ENCODE results near the gene KLHL40.
A peak's percentile ranks its signal among the peaks of the same experiment; 100 is the strongest.

Gene KLHL40

GRCh38 chr3:42698911-42699230 lies 13.5 kb downstream of the KLHL40 start:
- Mint-ChIP-seq H3K4me1 (ENCODE audit: low read depth) (peaks cover 7% of the 10 kb centered on the region), H3K27ac (no peak overlapping the region), H3K4me3 (no peak overlapping the region), H3K36me3 (ENCODE audit: low read depth) (no peaks in the 10 kb centered on the region), H3K9me3 (no peaks in the 10 kb centered on the region), H3K27me3 (peaks cover 13% of the 10 kb centered on the region)
- peak; percentile 29 for DNase-seq

- Mint-ChIP-seq H3K4me1 (ENCODE audit: low read depth) (peaks cover 7% of the 10 kb centered on the region), H3K27me3 (peaks cover 13% of the 10 kb centered on the region)
Measured at GRCh38 chr3:42699511-42699971, 14.2 kb downstream of the KLHL40 start.

GRCh38 chr3:42700366-42701288 lies 15.3 kb downstream of the KLHL40 start:
- Mint-ChIP-seq H3K4me1 (ENCODE audit: low read depth) (peaks cover 7% of the 10 kb centered on the region), H3K4me3 (no peak overlapping the region), H3K27ac (no peak overlapping the region), H3K9me3 (no peaks in the 10 kb centered on the region), H3K36me3 (ENCODE audit: low read depth) (no peaks in the 10 kb centered on the region), H3K27me3 (peaks cover 13% of the 10 kb centered on the region)
- no peak for DNase-seq

More at GRCh38 chr3:42699511-42699971, 14.2 kb downstream of the KLHL40 start:
- peak; percentile 25 for DNase-seq
- no peak overlapping the region for H3K4me3 Mint-ChIP-seq
- no peak overlapping the region for H3K27ac Mint-ChIP-seq
- H3K36me3 Mint-ChIP-seq (ENCODE audit: low read depth) = no peaks in the 10 kb centered on the region
- no peaks in the 10 kb centered on the region for H3K9me3 Mint-ChIP-seq

GRCh38 chr3:42701371-42702065 lies 16.2 kb downstream of the KLHL40 start:
- H3K4me3 Mint-ChIP-seq = no peak overlapping the region
- no peak overlapping the region for H3K27ac Mint-ChIP-seq
- peak; percentile 69 for DNase-seq
- no peaks in the 10 kb centered on the region for H3K9me3 Mint-ChIP-seq
- H3K4me1 Mint-ChIP-seq (ENCODE audit: low read depth) = peaks cover 7% of the 10 kb centered on the region
- peaks cover 13% of the 10 kb centered on the region for H3K27me3 Mint-ChIP-seq
- H3K36me3 Mint-ChIP-seq (ENCODE audit: low read depth) = no peaks in the 10 kb centered on the region

GRCh38 chr3:42702066-42702951 lies 17.0 kb downstream of the KLHL40 start, which contains the start of gene HHATL:
TSS of gene HHATL (minus strand) at chr3:42702798. CDS start at chr3:42700826, 1,972 bp downstream.
- H3K4me3 Mint-ChIP-seq = no peak within 1 kb of the TSS
- H3K36me3 Mint-ChIP-seq (ENCODE audit: low read depth) = no peaks in the 10 kb centered on the region
- no peaks in the 10 kb centered on the region for H3K9me3 Mint-ChIP-seq
- H3K27ac Mint-ChIP-seq = no peak within 1 kb of the TSS
- peaks cover 12% of the 10 kb centered on the region for H3K27me3 Mint-ChIP-seq
- peaks cover 7% of the 10 kb centered on the region for H3K4me1 Mint-ChIP-seq (ENCODE audit: low read depth)
- no peak for DNase-seq

- Mint-ChIP-seq H3K27ac (no peak overlapping the region), H3K36me3 (ENCODE audit: low read depth) (no peaks in the 10 kb centered on the region), H3K9me3 (no peaks in the 10 kb centered on the region), H3K4me3 (no peak overlapping the region), H3K4me1 (ENCODE audit: low read depth) (peaks cover 7% of the 10 kb centered on the region), H3K27me3 (peaks cover 10% of the 10 kb centered on the region)
- no peak for DNase-seq
Measured at GRCh38 chr3:42702982-42703694, 17.8 kb downstream of the KLHL40 start.

- no peak for DNase-seq
- Mint-ChIP-seq H3K4me1 (ENCODE audit: low read depth) (peaks cover 3% of the 10 kb centered on the region), H3K36me3 (ENCODE audit: low read depth) (no peaks in the 10 kb centered on the region), H3K27ac (no peak overlapping the region), H3K9me3 (no peaks in the 10 kb centered on the region), H3K27me3 (peaks cover 10% of the 10 kb centered on the region), H3K4me3 (no peak overlapping the region)
Measured at GRCh38 chr3:42703695-42704025, 18.3 kb downstream of the KLHL40 start.

- H3K27me3 Mint-ChIP-seq = peaks cover 10% of the 10 kb centered on the region
- H3K36me3 Mint-ChIP-seq (ENCODE audit: low read depth) = no peaks in the 10 kb centered on the region
- no peak overlapping the region for H3K27ac Mint-ChIP-seq
- no peak overlapping the region for H3K4me3 Mint-ChIP-seq
- no peaks in the 10 kb centered on the region for H3K4me1 Mint-ChIP-seq (ENCODE audit: low read depth)
- H3K9me3 Mint-ChIP-seq = no peaks in the 10 kb centered on the region
- no peak for DNase-seq
Measured at GRCh38 chr3:42704136-42704841, 19.0 kb downstream of the KLHL40 start.

- DNase-seq = no peak
- H3K36me3 Mint-ChIP-seq (ENCODE audit: low read depth) = no peaks in the 10 kb centered on the region
- no peaks in the 10 kb centered on the region for H3K9me3 Mint-ChIP-seq
- no peak overlapping the region for H3K27ac Mint-ChIP-seq
- H3K27me3 Mint-ChIP-seq = peaks cover 10% of the 10 kb centered on the region
- no peak overlapping the region for H3K4me3 Mint-ChIP-seq
- H3K4me1 Mint-ChIP-seq (ENCODE audit: low read depth) = no peaks in the 10 kb centered on the region
Measured at GRCh38 chr3:42705058-42705767, 19.9 kb downstream of the KLHL40 start.

GRCh38 chr3:42705962-42706585 lies 20.7 kb downstream of the KLHL40 start:
- Mint-ChIP-seq H3K9me3 (no peaks in the 10 kb centered on the region), H3K27ac (no peak overlapping the region)

GRCh38 chr3:42706721-42707619 lies 21.6 kb downstream of the KLHL40 start:
- Mint-ChIP-seq H3K4me3 (no peak overlapping the region), H3K36me3 (ENCODE audit: low read depth) (no peaks in the 10 kb centered on the region), H3K27me3 (peaks cover 5% of the 10 kb centered on the region), H3K4me1 (ENCODE audit: low read depth) (no peaks in the 10 kb centered on the region), H3K9me3 (no peaks in the 10 kb centered on the region), H3K27ac (no peak overlapping the region)
- no peak for DNase-seq

More at GRCh38 chr3:42705962-42706585, 20.7 kb downstream of the KLHL40 start:
- Mint-ChIP-seq H3K36me3 (ENCODE audit: low read depth) (no peaks in the 10 kb centered on the region), H3K4me1 (ENCODE audit: low read depth) (no peaks in the 10 kb centered on the region), H3K27me3 (peaks cover 7% of the 10 kb centered on the region), H3K4me3 (no peak overlapping the region)
- no peak for DNase-seq

Data from activated T-cell treated with anti-CD3 and anti-CD28 coated beads, Interleukin-2, amount 50 U/mL, for 24 hours (primary cell).